Measurements from ENCODE around the gene APC2. TPM values are rescaled to one million over a fixed set of nuclear protein-coding genes. Genes with fewer than 3 reads are reported as not detected.

APC2 gene
- polyA plus RNA-seq, 1 donor from 2014 or later = 50.5 TPM

GRCh38 chr19:1491114-1491848, 41.4 kb downstream of the APC2 start, which contains the start of gene REEP6 (continued):
- TF ChIP-seq EZH2 (IDR thresholded peaks at IDR 0.05; ENCODE audit: borderline replicate concordance, insufficient read depth, low read length, poor library complexity, severe bottlenecking) (no peak), RAD21 (conservative IDR thresholded peaks at IDR 0.05) (peak; percentile 47)

- H3F3A ChIP-seq (ENCODE audit: insufficient read depth, low read length, poor library complexity, severe bottlenecking) = no peaks in the 10 kb centered on the region
- no peaks in the 10 kb centered on the region for H3K79me2 ChIP-seq (replicated peaks; ENCODE audit: insufficient read depth, low read length)
- H2AFZ ChIP-seq (ENCODE audit: low read depth, low read length) = no peak overlapping the region
- H3K9ac ChIP-seq (ENCODE audit: low read length) = peak overlapping the region; percentile 63
- no peaks in the 10 kb centered on the region for H3K9me3 ChIP-seq (ENCODE audit: low read length)
- no peaks in the 10 kb centered on the region for H3K36me3 ChIP-seq (ENCODE audit: insufficient read depth, low read length)
- no peaks in the 10 kb centered on the region for H3K9me2 ChIP-seq (ENCODE audit: insufficient read depth, low read length)
- H3K27ac ChIP-seq (ENCODE audit: low read length) = no peak overlapping the region
- peak overlapping the region; percentile 78 for H3K4me3 ChIP-seq (ENCODE audit: low read length)
- H3K4me2 ChIP-seq (ENCODE audit: low read length) = no peak overlapping the region
- H3K27me3 ChIP-seq (ENCODE audit: insufficient read depth, low read depth, low read length) = peaks cover 4% of the 10 kb centered on the region
- TF ChIP-seq SMC3 (conservative IDR thresholded peaks at IDR 0.05; ENCODE audit: poor library complexity) (no peak), MXI1 (conservative IDR thresholded peaks at IDR 0.05; ENCODE audit: poor library complexity, severe bottlenecking) (no peak), TAF1 (IDR thresholded peaks at IDR 0.05; ENCODE audit: low read depth) (no peak), REST (IDR thresholded peaks at IDR 0.05; ENCODE audit: borderline replicate concordance) (no peak), EP300 (conservative IDR thresholded peaks at IDR 0.05; ENCODE audit: poor library complexity, severe bottlenecking) (no peak), CTCF (IDR thresholded peaks at IDR 0.05; ENCODE audit: poor library complexity, severe bottlenecking) (no peak), POLR2AphosphoS5 (IDR thresholded peaks at IDR 0.05) (no peak), RAD21 (conservative IDR thresholded peaks at IDR 0.05) (no peak), EZH2 (IDR thresholded peaks at IDR 0.05; ENCODE audit: borderline replicate concordance, insufficient read depth, low read length, poor library complexity, severe bottlenecking) (no peak)
- H4K20me1 ChIP-seq (ENCODE audit: insufficient read depth) = no peaks in the 10 kb centered on the region
These were observed 41.9 kb downstream of the APC2 start for GRCh38 chr19:1491849-1492170.

GRCh38 chr19:1492474-1493006, 42.6 kb downstream of the APC2 start:
- no peak overlapping the region for H3K27ac ChIP-seq (ENCODE audit: low read length)
- H3K9ac ChIP-seq (ENCODE audit: low read length) = no peak overlapping the region
- no peaks in the 10 kb centered on the region for H3K9me3 ChIP-seq (ENCODE audit: low read length)
- TF ChIP-seq MXI1 (conservative IDR thresholded peaks at IDR 0.05; ENCODE audit: poor library complexity, severe bottlenecking) (no peak), TAF1 (IDR thresholded peaks at IDR 0.05; ENCODE audit: low read depth) (no peak), EP300 (conservative IDR thresholded peaks at IDR 0.05; ENCODE audit: poor library complexity, severe bottlenecking) (no peak), RAD21 (conservative IDR thresholded peaks at IDR 0.05) (no peak), POLR2AphosphoS5 (IDR thresholded peaks at IDR 0.05) (no peak), EZH2 (IDR thresholded peaks at IDR 0.05; ENCODE audit: borderline replicate concordance, insufficient read depth, low read length, poor library complexity, severe bottlenecking) (no peak), CTCF (IDR thresholded peaks at IDR 0.05; ENCODE audit: poor library complexity, severe bottlenecking) (no peak), SMC3 (conservative IDR thresholded peaks at IDR 0.05; ENCODE audit: poor library complexity) (no peak), REST (IDR thresholded peaks at IDR 0.05; ENCODE audit: borderline replicate concordance) (no peak)
- H4K20me1 ChIP-seq (ENCODE audit: insufficient read depth) = no peaks in the 10 kb centered on the region
- H3K4me3 ChIP-seq (ENCODE audit: low read length) = no peak overlapping the region
- H3F3A ChIP-seq (ENCODE audit: insufficient read depth, low read length, poor library complexity, severe bottlenecking) = no peaks in the 10 kb centered on the region
- H2AFZ ChIP-seq (ENCODE audit: low read depth, low read length) = no peak overlapping the region
- H3K36me3 ChIP-seq (ENCODE audit: insufficient read depth, low read length) = no peaks in the 10 kb centered on the region
- H3K79me2 ChIP-seq (replicated peaks; ENCODE audit: insufficient read depth, low read length) = no peaks in the 10 kb centered on the region
- H3K27me3 ChIP-seq (ENCODE audit: insufficient read depth, low read depth, low read length) = peaks cover 4% of the 10 kb centered on the region
- no peak overlapping the region for H3K4me2 ChIP-seq (ENCODE audit: low read length)
- no peaks in the 10 kb centered on the region for H3K9me2 ChIP-seq (ENCODE audit: insufficient read depth, low read length)

All from neural cell (in vitro differentiated cells).